HepG2 (cell line): ENCODE measurements around the gene CRYM. TPM values are rescaled to one million over a fixed set of nuclear protein-coding genes. Genes with fewer than 3 reads are reported as not detected.

ENCODE experiments used
- GABPA ChIP-seq, 2 experiments: IDR thresholded peaks; 2 replicates each; pipeline ENCODE4 v1.6.1; 2011 to 2016; ENCODE audit warnings: low read depth in 2 of 2, low read length in 1 of 2, missing biosample characterization in 1 of 2, missing genetic modification characterization in 1 of 2
- MTF2 ChIP-seq: sonication (generic); formaldehyde crosslinking; IDR thresholded peaks from 2 replicates; pipeline ENCODE4 v1.5.0; 2020; ENCODE audit warnings: missing genetic modification reagents, borderline replicate concordance
- NFIC ChIP-seq: IDR thresholded peaks from 2 replicates; pipeline ENCODE4 v1.6.1; 2012; ENCODE audit warnings: mild to moderate bottlenecking, low read length, inconsistent platforms
- NONO ChIP-seq, 2 experiments: fragments of 450-650 bp in 1 of 2; sonication (generic) in 1 of 2; formaldehyde crosslinking in 1 of 2; IDR thresholded peaks in 1 of 2; conservative IDR thresholded peaks in 1 of 2; 2 replicates each; pipeline versions ENCODE4 v1.6.1 to v1.8.0; 2017 to 2022; ENCODE audit warnings: mild to moderate bottlenecking in 1 of 2, missing genetic modification reagents in 1 of 2, moderate library complexity in 1 of 2
- NR1H2 ChIP-seq: sonication (generic); formaldehyde crosslinking; IDR thresholded peaks from 2 replicates; pipeline ENCODE4 v1.8.1; 2022; ENCODE audit warnings: low read depth, missing genetic modification reagents, borderline replicate concordance
- RBAK ChIP-seq: sonication (generic); formaldehyde crosslinking; IDR thresholded peaks from 2 replicates; pipeline ENCODE4 v1.5.1; 2020; ENCODE audit warnings: mild to moderate bottlenecking, missing genetic modification reagents
- RBFOX2 ChIP-seq: fragments of 200-400 bp; formaldehyde crosslinking; IDR thresholded peaks from 2 replicates; pipeline ENCODE4 v1.6.1; 2017; ENCODE audit warnings: low read depth, mild to moderate bottlenecking, low read length
- SMYD3 ChIP-seq: sonication (generic); formaldehyde crosslinking; IDR thresholded peaks from 2 replicates; pipeline ENCODE4 v1.8.1; 2023; ENCODE audit warnings: mild to moderate bottlenecking, missing genetic modification reagents
- XRCC5 ChIP-seq: fragments of 200-400 bp; formaldehyde crosslinking; optimal IDR thresholded peaks from 2 replicates; pipeline ENCODE3; 2017; ENCODE audit warnings: mild to moderate bottlenecking, low read length
- YEATS2 ChIP-seq: sonication (generic); formaldehyde crosslinking; IDR thresholded peaks from 2 replicates; pipeline ENCODE4 v1.4.0; 2020; ENCODE audit warnings: missing genetic modification reagents, borderline replicate concordance
- ZBTB7B ChIP-seq: sonication (generic); formaldehyde crosslinking; IDR thresholded peaks from 2 replicates; pipeline ENCODE4 v1.4.0; 2020; ENCODE audit warnings: missing genetic modification reagents
- ZNF232 ChIP-seq: sonication (generic); formaldehyde crosslinking; IDR thresholded peaks from 2 replicates; pipeline ENCODE4 v1.4.0; 2020; ENCODE audit warnings: missing genetic modification reagents, borderline replicate concordance
- ZNF460 ChIP-seq: sonication (generic); formaldehyde crosslinking; IDR thresholded peaks from 2 replicates; pipeline ENCODE4 v1.5.1; 2020; ENCODE audit warnings: missing genetic modification reagents, mild to moderate bottlenecking, borderline replicate concordance
- polyA plus RNA-seq, 8 experiments: library from polyadenylated mRNA; depleted of rRNA in 3 of 8; stranded (reverse) in 7 of 8; unstranded in 1 of 8; fragments of >200 nt; fragmentation: Illumina TruSeq in 4 of 8; extraction: Trizol in 4 of 8; gene quantifications; 2 replicates each; pipeline versions ENCODE4 v1.2.1 to v1.2.3, GENCODE V29; 2011 to 2016; ENCODE audit warnings: low read depth in 4 of 8, missing spikeins in 1 of 8, mixed read lengths in 1 of 8; ENCODE audit not compliant: insufficient read depth in 1 of 8
- total RNA-seq, 5 experiments: library from RNA; depleted of rRNA; stranded (reverse); fragments of >200 nt; fragmentation: Illumina TruSeq; extraction: Trizol; gene quantifications; 2 replicates each; pipeline ENCODE4 v1.2.3, GENCODE V29; 2016; ENCODE audit warnings: low read depth in 1 of 5
- TF ChIP-seq, protein P1 (sequence below): sonication (generic); formaldehyde crosslinking; IDR thresholded peaks from 2 replicates; pipeline ENCODE4 v1.5.1; 2020; ENCODE audit warnings: mild to moderate bottlenecking, missing genetic modification reagents, moderate library complexity
- TF ChIP-seq, protein P2 (sequence below): sonication (generic); formaldehyde crosslinking; conservative IDR thresholded peaks from 2 replicates; pipeline ENCODE4 v1.4.0; 2020; ENCODE audit warnings: missing genetic modification reagents
- TF ChIP-seq, protein P3 (sequence below): sonication (generic); formaldehyde crosslinking; IDR thresholded peaks from 2 replicates; pipeline ENCODE4 v1.4.0; 2020; ENCODE audit warnings: low read depth, missing genetic modification reagents
- TF ChIP-seq, protein P4 (sequence below): sonication (generic); formaldehyde crosslinking; IDR thresholded peaks from 2 replicates; pipeline ENCODE4 v1.4.0; 2020; ENCODE audit warnings: mild to moderate bottlenecking, low read depth, missing genetic modification reagents

The CRYM gene
- total and polyA plus RNA-seq, 2 of the 13 experiments (the other 11 are each of a cell fraction or from before 2014, with no cell fraction given) = 1.9 to 2.2 TPM

DNA sequence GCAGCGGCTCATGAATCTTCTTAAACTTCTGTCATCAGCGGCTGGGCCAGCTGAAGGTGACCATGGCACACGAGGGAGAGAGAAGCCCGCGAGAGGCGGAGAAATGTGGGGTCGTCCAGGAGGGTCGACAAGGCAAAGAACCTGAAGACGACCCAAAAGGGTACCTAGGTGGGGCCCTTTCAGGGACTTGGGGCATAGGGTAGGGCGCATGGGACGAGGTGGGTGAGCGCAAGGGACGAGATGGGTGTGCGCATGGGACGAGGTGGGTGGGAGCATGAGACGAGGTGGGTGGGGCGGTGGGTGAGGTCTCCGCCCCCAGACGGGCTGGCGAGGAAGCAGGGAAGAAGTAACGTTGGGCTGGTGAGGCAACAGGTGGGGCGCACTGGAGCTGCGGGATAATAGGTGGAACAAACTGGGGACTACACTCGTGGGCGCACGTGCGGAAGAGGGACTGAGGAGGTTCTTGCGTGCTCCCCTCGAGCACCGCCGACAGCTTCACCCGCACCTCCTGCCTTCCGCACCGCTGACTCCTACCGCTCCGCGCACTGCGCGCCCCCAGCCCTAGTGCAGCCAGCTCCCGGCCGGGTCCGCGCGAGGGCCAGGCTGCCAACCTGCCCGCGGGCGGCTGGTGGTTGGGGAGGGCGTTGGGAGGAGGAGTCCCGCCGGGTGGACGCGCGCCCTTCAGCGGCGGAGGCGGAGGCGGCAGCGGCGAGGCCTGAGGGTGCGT, 23.2 kb upstream of the CRYM start (continued):
- TF ChIP-seq SMYD3 = peak; percentile 77; the same call in 1 of the 2 replicates
- TF ChIP-seq, protein P1, sequence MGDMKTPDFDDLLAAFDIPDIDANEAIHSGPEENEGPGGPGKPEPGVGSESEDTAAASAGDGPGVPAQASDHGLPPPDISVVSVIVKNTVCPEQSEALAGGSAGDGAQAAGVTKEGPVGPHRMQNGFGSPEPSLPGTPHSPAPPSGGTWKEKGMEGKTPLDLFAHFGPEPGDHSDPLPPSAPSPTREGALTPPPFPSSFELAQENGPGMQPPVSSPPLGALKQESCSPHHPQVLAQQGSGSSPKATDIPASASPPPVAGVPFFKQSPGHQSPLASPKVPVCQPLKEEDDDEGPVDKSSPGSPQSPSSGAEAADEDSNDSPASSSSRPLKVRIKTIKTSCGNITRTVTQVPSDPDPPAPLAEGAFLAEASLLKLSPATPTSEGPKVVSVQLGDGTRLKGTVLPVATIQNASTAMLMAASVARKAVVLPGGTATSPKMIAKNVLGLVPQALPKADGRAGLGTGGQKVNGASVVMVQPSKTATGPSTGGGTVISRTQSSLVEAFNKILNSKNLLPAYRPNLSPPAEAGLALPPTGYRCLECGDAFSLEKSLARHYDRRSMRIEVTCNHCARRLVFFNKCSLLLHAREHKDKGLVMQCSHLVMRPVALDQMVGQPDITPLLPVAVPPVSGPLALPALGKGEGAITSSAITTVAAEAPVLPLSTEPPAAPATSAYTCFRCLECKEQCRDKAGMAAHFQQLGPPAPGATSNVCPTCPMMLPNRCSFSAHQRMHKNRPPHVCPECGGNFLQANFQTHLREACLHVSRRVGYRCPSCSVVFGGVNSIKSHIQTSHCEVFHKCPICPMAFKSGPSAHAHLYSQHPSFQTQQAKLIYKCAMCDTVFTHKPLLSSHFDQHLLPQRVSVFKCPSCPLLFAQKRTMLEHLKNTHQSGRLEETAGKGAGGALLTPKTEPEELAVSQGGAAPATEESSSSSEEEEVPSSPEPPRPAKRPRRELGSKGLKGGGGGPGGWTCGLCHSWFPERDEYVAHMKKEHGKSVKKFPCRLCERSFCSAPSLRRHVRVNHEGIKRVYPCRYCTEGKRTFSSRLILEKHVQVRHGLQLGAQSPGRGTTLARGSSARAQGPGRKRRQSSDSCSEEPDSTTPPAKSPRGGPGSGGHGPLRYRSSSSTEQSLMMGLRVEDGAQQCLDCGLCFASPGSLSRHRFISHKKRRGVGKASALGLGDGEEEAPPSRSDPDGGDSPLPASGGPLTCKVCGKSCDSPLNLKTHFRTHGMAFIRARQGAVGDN (CRISPR knock-in tag) = peak; percentile 95
- no peak for TF ChIP-seq ZNF460 (CRISPR knock-in tag)
- peak; percentile 91 for TF ChIP-seq ZNF232
- TF ChIP-seq, protein P2, sequence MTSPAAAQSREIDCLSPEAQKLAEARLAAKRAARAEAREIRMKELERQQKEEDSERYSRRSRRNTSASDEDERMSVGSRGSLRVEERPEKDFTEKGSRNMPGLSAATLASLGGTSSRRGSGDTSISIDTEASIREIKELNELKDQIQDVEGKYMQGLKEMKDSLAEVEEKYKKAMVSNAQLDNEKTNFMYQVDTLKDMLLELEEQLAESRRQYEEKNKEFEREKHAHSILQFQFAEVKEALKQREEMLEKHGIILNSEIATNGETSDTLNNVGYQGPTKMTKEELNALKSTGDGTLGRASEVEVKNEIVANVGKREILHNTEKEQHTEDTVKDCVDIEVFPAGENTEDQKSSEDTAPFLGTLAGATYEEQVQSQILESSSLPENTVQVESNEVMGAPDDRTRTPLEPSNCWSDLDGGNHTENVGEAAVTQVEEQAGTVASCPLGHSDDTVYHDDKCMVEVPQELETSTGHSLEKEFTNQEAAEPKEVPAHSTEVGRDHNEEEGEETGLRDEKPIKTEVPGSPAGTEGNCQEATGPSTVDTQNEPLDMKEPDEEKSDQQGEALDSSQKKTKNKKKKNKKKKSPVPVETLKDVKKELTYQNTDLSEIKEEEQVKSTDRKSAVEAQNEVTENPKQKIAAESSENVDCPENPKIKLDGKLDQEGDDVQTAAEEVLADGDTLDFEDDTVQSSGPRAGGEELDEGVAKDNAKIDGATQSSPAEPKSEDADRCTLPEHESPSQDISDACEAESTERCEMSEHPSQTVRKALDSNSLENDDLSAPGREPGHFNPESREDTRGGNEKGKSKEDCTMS (CRISPR knock-in tag) = no peak
- no peak for TF ChIP-seq GABPA (IDR thresholded peaks at IDR 0.05; ENCODE audit: low read depth, low read length)
- TF ChIP-seq GABPA (CRISPR knock-in tag; IDR thresholded peaks at IDR 0.05; ENCODE audit: low read depth) = no peak
- peak; percentile 94; the same call in 1 of the 2 replicates for TF ChIP-seq NR1H2 (CRISPR knock-in tag)
- no peak for TF ChIP-seq RBAK (CRISPR knock-in tag)
- no peak for TF ChIP-seq NONO (IDR thresholded peaks at IDR 0.05)
- peak; percentile 94 for TF ChIP-seq NONO (CRISPR knock-in tag; conservative IDR thresholded peaks at IDR 0.05)
- no peak for TF ChIP-seq NFIC
- peak; percentile 30; the same call in 1 of the 2 replicates for TF ChIP-seq ZBTB7B (CRISPR knock-in tag)
- TF ChIP-seq XRCC5 = peak; percentile 82
- peak; percentile 21; the same call in 1 of the 2 replicates for TF ChIP-seq YEATS2 (CRISPR knock-in tag)
- TF ChIP-seq, protein P3, sequence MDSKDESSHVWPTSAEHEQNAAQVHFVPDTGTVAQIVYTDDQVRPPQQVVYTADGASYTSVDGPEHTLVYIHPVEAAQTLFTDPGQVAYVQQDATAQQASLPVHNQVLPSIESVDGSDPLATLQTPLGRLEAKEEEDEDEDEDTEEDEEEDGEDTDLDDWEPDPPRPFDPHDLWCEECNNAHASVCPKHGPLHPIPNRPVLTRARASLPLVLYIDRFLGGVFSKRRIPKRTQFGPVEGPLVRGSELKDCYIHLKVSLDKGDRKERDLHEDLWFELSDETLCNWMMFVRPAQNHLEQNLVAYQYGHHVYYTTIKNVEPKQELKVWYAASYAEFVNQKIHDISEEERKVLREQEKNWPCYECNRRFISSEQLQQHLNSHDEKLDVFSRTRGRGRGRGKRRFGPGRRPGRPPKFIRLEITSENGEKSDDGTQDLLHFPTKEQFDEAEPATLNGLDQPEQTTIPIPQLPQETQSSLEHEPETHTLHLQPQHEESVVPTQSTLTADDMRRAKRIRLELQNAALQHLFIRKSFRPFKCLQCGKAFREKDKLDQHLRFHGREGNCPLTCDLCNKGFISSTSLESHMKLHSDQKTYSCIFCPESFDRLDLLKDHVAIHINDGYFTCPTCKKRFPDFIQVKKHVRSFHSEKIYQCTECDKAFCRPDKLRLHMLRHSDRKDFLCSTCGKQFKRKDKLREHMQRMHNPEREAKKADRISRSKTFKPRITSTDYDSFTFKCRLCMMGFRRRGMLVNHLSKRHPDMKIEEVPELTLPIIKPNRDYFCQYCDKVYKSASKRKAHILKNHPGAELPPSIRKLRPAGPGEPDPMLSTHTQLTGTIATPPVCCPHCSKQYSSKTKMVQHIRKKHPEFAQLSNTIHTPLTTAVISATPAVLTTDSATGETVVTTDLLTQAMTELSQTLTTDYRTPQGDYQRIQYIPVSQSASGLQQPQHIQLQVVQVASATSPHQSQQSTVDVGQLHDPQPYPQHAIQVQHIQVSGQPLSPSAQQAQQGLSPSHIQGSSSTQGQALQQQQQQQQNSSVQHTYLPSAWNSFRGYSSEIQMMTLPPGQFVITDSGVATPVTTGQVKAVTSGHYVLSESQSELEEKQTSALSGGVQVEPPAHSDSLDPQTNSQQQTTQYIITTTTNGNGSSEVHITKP (CRISPR knock-in tag) = 0 out of 2 replicates have a peak, but pooled peaks have one; percentile 48
- peak; percentile 92 for TF ChIP-seq RBFOX2
- TF ChIP-seq, protein P4, sequence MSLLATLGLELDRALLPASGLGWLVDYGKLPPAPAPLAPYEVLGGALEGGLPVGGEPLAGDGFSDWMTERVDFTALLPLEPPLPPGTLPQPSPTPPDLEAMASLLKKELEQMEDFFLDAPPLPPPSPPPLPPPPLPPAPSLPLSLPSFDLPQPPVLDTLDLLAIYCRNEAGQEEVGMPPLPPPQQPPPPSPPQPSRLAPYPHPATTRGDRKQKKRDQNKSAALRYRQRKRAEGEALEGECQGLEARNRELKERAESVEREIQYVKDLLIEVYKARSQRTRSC (CRISPR knock-in tag) = peak; percentile 91
- TF ChIP-seq MTF2 = no peak
